ENCODE results near the gene AGFG2.

DNA sequence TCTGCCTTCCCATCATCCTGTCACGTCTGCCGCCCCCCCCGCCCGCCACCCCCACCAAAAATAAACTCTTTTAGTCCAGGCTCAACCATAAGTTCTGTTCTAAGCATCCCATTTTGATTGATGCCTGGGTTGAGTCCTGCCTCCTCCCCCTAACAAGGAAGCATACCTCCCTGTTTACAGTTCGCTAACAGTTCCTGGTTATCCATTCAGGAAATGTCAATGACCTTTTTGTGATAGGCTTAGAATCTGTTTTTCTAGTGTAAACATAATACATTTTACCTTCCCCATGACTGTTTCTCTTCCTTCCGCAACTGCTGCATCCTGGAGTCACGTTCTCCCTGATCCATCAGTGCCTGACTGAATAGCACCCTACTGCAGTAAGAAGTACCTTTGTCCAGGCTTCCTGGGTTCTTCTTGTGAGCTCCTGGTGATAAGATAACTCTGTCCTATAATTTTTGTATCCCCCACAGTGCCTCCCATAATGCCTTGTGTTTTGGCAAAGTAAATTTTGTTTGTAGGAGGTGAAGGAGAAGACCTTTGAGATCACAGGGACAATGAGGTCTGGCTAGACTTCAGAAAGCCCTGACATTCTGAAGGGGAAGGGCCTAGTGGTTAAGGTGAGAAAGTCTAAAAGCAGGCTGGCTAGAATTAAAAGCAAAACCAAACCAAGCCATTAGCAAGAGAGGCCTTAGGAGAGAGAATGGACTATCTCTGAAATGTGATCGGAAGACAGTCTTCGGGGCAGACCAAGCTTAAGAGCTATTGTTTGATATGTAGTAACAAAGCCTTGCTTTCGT is 7.3 kb downstream of the AGFG2 start:
- TF ChIP-seq, protein P1, sequence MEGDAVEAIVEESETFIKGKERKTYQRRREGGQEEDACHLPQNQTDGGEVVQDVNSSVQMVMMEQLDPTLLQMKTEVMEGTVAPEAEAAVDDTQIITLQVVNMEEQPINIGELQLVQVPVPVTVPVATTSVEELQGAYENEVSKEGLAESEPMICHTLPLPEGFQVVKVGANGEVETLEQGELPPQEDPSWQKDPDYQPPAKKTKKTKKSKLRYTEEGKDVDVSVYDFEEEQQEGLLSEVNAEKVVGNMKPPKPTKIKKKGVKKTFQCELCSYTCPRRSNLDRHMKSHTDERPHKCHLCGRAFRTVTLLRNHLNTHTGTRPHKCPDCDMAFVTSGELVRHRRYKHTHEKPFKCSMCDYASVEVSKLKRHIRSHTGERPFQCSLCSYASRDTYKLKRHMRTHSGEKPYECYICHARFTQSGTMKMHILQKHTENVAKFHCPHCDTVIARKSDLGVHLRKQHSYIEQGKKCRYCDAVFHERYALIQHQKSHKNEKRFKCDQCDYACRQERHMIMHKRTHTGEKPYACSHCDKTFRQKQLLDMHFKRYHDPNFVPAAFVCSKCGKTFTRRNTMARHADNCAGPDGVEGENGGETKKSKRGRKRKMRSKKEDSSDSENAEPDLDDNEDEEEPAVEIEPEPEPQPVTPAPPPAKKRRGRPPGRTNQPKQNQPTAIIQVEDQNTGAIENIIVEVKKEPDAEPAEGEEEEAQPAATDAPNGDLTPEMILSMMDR (IDR thresholded peaks at IDR 0.05) = no peak
- TF ChIP-seq POLR2A (IDR thresholded peaks at IDR 0.05) (no peak), POLR2AphosphoS5 (IDR thresholded peaks at IDR 0.05) (no peak)

Data from breast epithelium (tissue), 3 donors.